GM23248 (cell line): Measurements from ENCODE around the gene CEACAM18. TPM values are rescaled to one million over a fixed set of nuclear protein-coding genes. Genes with fewer than 3 reads are reported as not detected.

Source experiments
- DNase-seq: peaks from one replicate; pipeline ENCODE4 v3.0.0-alpha.2; 2015
- H2AFZ ChIP-seq: fragments of 200-600 bp; sonication (generic); 2 replicates; pipeline ENCODE4 v1.6.1; 2016; ENCODE audit warnings: antibody characterized with exemption
- H3F3A ChIP-seq: fragments of 200-600 bp; sonication (generic); 2 replicates; pipeline ENCODE4 v1.6.1; 2016; ENCODE audit warnings: mild to moderate bottlenecking, antibody characterized with exemption, mixed run types; ENCODE audit not compliant: insufficient read depth
- H3K27ac ChIP-seq: fragments of 200-600 bp; sonication (generic); 2 replicates; pipeline ENCODE4 v1.5.1; 2016; ENCODE audit warnings: mild to moderate bottlenecking
- H3K27me3 ChIP-seq: fragments of 200-600 bp; sonication (generic); replicated peaks from 2 replicates; pipeline ENCODE4 v1.6.1; 2016; ENCODE audit warnings: mild to moderate bottlenecking; ENCODE audit not compliant: insufficient read depth
- H3K36me3 ChIP-seq: fragments of 200-600 bp; sonication (generic); 2 replicates; pipeline ENCODE4 v1.6.1; 2016; ENCODE audit warnings: low read depth, mild to moderate bottlenecking
- H3K4me1 ChIP-seq: fragments of 200-600 bp; sonication (generic); 2 replicates; pipeline ENCODE4 v1.6.1; 2016; ENCODE audit warnings: mild to moderate bottlenecking; ENCODE audit not compliant: insufficient read depth
- H3K4me2 ChIP-seq: fragments of 200-600 bp; sonication (generic); one replicate; pipeline ENCODE4 v1.6.1; 2016; ENCODE audit warnings: mild to moderate bottlenecking; ENCODE audit not compliant: unreplicated experiment
- H3K4me3 ChIP-seq: fragments of 200-600 bp; sonication (generic); 2 replicates; pipeline ENCODE4 v1.5.1; 2016; ENCODE audit warnings: mild to moderate bottlenecking
- H3K79me2 ChIP-seq: fragments of 200-600 bp; sonication (generic); 2 replicates; pipeline ENCODE4 v1.6.1; 2016; ENCODE audit warnings: mild to moderate bottlenecking; ENCODE audit not compliant: insufficient read depth
- H3K9ac ChIP-seq: fragments of 200-600 bp; sonication (generic); 2 replicates; pipeline ENCODE4 v1.6.1; 2016; ENCODE audit warnings: mild to moderate bottlenecking
- H3K9me2 ChIP-seq: fragments of 200-600 bp; sonication (generic); 2 replicates; pipeline ENCODE4 v1.6.1; 2016; ENCODE audit warnings: mixed run types, mild to moderate bottlenecking, moderate library complexity; ENCODE audit not compliant: insufficient read depth
- H3K9me3 ChIP-seq: fragments of 200-600 bp; sonication (generic); one replicate; pipeline ENCODE4 v1.6.1; 2017; ENCODE audit warnings: low read depth
- H4K20me1 ChIP-seq: fragments of 200-600 bp; sonication (generic); 2 replicates; pipeline ENCODE4 v1.6.0; 2016; ENCODE audit not compliant: insufficient read depth
- EZH2 ChIP-seq: fragments of 200-600 bp; sonication (generic); IDR thresholded peaks from 2 replicates; pipeline ENCODE4 v1.6.1; 2018; ENCODE audit warnings: antibody characterized with exemption, mild to moderate bottlenecking; ENCODE audit not compliant: insufficient read depth, poor library complexity, severe bottlenecking
- EZH2phosphoT487 ChIP-seq: fragments of 200-600 bp; sonication (generic); IDR thresholded peaks from 2 replicates; pipeline ENCODE4 v1.6.1; 2018; ENCODE audit warnings: antibody characterized with exemption, moderate library complexity, mild to moderate bottlenecking, low read depth; ENCODE audit not compliant: insufficient read depth
- WGBS, 2 experiments: methylation state at CpG; one replicate each; pipeline ENCODE4 v1.1.6; 2015 to 2017; ENCODE audit warnings: low lambda C conversion rate in 2 of 2, low coverage in 1 of 2; ENCODE audit errors: missing lambda C conversion rate in 2 of 2; 5-methylcytosine and 5-hydroxymethylcytosine counted together
- in situ Hi-C: fragments of 300-500 bp; cut with MboI; formaldehyde crosslinking; loops from 2 replicates; pipeline ENCODE4 v1.15.0; 2020
- polyA plus RNA-seq: library from polyadenylated mRNA; unstranded; fragments of >200 nt; fragmentation: Nextera tagmentation; extraction: Ambion mirVana; gene quantifications from 2 replicates; pipeline ENCODE4 v1.2.1, GENCODE V29; 2016
- total RNA-seq: library from RNA; depleted of rRNA; stranded (reverse); fragments of >200 nt; shearing (Covaris generic); gene quantifications from 2 replicates; pipeline ENCODE4 v1.2.3, GENCODE V29; 2014

CEACAM18 gene
- total and polyA plus RNA-seq, 2 experiments from 2014 or later: not detected

DNA sequence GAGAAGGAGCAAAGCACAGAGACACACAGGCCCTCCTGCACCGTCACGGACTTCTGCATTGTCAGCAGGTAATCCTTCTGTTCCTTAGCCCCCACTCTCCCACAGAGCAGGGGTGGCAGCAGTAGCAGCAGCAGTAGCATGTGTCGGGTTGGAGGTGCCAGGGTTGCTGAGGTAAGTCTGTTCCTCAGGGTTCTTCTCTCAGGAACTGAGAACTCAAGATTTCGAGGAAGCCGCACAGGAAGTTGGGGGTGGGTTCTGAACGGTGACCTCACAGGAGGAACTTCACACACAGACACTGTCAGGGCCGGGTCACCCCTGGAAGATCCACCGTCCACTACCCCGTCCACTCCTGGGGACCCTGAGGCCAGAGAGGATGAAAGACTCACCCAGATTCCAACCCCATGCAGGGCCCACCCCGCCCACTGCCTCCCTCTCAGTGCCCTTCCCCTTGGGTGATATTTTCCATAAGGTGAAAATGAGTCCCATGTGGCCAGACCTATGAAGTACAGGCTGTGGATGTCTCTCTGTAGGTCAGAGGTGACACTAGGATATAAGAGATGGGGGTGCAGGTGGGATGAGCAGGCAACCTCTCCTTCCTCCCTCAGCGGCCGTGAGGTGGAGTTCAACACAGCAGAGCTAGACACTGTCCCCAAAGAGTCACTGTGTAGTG is 23.4 kb downstream of the CEACAM18 start, which contains the start of gene SIGLEC12:
TSS of gene SIGLEC12 (minus strand) at position 207 of the 670 bp plus-strand sequence. CDS start at position 140, 67 bp downstream.
- H3K36me3 ChIP-seq: no peaks in the 10 kb centered on the region
- H2AFZ ChIP-seq: no peak within 1 kb of the TSS
- 32 to 34% methylated on average over 12 of the region's 12 CpGs for WGBS, 2 experiments
- no peak for TF ChIP-seq EZH2
- no peak for TF ChIP-seq EZH2phosphoT487
- no peaks in the 10 kb centered on the region for H4K20me1 ChIP-seq
- H3K4me3 ChIP-seq: no peak within 1 kb of the TSS
- in situ Hi-C loops: no loop called here
- no peaks in the 10 kb centered on the region for H3K9me3 ChIP-seq
- no peaks in the 10 kb centered on the region for H3F3A ChIP-seq
- no peaks in the 10 kb centered on the region for H3K9me2 ChIP-seq
- no peak for DNase-seq
- H3K4me1 ChIP-seq: no peaks in the 10 kb centered on the region
- H3K4me2 ChIP-seq: no peak within 1 kb of the TSS
- H3K27ac ChIP-seq: no peak within 1 kb of the TSS
- H3K27me3 ChIP-seq: no peaks in the 10 kb centered on the region
- no peak within 1 kb of the TSS for H3K9ac ChIP-seq
- no peaks in the 10 kb centered on the region for H3K79me2 ChIP-seq

DNA sequence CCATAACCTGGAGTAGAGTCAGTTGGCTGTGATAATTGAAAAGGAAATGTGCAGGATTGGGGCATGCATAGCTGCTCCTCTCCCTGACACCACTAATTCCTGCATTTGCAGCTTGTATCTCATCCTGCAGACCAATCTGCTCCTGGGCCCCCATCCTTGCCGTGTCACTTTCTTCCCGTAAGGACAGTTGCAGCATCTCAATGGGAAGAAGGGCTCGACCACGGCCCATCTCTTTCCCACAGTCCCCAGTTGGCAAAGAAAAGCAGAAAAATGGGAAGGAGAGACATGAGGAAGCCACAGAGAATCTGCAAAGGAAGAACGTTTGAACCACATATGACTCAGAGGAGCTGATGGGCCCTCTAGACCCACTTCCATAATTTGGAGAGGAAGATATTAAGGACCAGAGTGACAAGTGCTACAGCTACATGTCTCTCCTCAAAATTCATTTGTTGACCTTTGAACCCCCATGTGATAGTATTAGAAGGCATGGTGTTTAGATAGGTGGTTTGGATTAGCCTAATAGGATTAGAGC is 25.0 kb downstream of the CEACAM18 start:
- Histone ChIP-seq H3K36me3 (no peaks in the 10 kb centered on the region), H3K4me3 (no peak overlapping the region), H3K79me2 (no peaks in the 10 kb centered on the region), H3K9me2 (no peaks in the 10 kb centered on the region), H3K9me3 (no peaks in the 10 kb centered on the region), H3K27ac (no peak overlapping the region), H2AFZ (no peak overlapping the region), H4K20me1 (no peaks in the 10 kb centered on the region), H3K9ac (no peak overlapping the region), H3F3A (no peaks in the 10 kb centered on the region), H3K4me2 (no peak overlapping the region), H3K27me3 (no peaks in the 10 kb centered on the region), H3K4me1 (no peaks in the 10 kb centered on the region)
- TF ChIP-seq EZH2phosphoT487 (no peak), EZH2 (no peak)
- 36 to 42% methylated on average over 5 of the region's 5 CpGs for WGBS, 2 experiments
- no peak for DNase-seq
- in situ Hi-C loops: no loop called here

DNA sequence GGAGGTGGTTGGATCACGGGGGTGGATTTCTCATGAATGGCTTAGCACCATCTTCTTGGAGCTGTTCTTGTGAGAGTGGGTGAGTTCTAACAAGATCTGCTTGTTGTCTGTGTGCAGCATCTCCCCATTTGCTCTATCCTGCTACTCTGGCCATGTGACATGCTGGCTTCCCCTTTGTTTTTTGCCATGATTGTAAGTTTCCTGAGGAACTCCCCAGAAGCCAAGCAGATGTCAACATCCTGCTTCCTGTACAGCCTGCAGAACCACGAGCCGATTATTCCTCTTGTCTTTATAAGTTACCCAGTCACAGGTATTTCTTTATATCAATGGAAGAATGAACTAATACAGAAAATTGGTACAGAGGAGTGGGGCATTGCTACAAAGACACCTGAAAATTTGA is 25.6 kb downstream of the CEACAM18 start:
- WGBS, 2 experiments: 19 to 22% methylated on average over 3 of the region's 3 CpGs
- no peak overlapping the region for H3K4me3 ChIP-seq
- no peaks in the 10 kb centered on the region for H3K27me3 ChIP-seq
- H3K4me2 ChIP-seq: no peak overlapping the region
- no peaks in the 10 kb centered on the region for H4K20me1 ChIP-seq
- in situ Hi-C loops: no loop called here
- H3K79me2 ChIP-seq: no peaks in the 10 kb centered on the region
- TF ChIP-seq EZH2phosphoT487 (no peak), EZH2 (no peak)
- no peak overlapping the region for H2AFZ ChIP-seq
- H3K4me1 ChIP-seq: no peaks in the 10 kb centered on the region
- H3K36me3 ChIP-seq: no peaks in the 10 kb centered on the region
- no peaks in the 10 kb centered on the region for H3K9me2 ChIP-seq
- no peak overlapping the region for H3K27ac ChIP-seq
- no peaks in the 10 kb centered on the region for H3K9me3 ChIP-seq
- H3K9ac ChIP-seq: no peak overlapping the region
- H3F3A ChIP-seq: no peaks in the 10 kb centered on the region
- DNase-seq: no peak

DNA sequence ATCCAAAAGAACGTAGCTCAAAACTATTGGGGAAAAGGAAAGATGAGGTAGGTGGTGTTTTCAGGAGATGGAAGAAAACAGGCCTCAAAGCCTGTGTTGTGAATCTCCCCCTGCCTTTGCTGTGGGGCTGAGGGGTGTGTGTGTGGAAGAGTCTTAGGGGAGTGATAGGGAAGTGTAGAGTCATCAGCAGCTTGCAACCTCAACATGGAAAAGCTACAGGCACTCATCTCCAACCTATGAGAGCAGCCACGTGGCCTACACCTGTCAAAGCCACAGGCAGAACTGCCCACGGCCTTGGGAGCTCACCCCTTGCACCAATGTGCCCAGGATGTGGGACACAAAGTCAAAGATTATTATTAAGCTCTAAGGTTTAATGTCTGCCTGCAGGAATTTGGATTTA is 27.6 kb downstream of the CEACAM18 start:
- H3K27ac ChIP-seq: no peak overlapping the region
- in situ Hi-C loops: no loop called here
- TF ChIP-seq EZH2 (no peak), EZH2phosphoT487 (no peak)
- WGBS, 2 experiments: 0 to 1% methylated on average over 3 of the region's 3 CpGs
- no peaks in the 10 kb centered on the region for H3K4me1 ChIP-seq
- H3K4me3 ChIP-seq: no peak overlapping the region
- no peaks in the 10 kb centered on the region for H3K79me2 ChIP-seq
- H3K36me3 ChIP-seq: no peaks in the 10 kb centered on the region
- H4K20me1 ChIP-seq: no peaks in the 10 kb centered on the region
- no peak for DNase-seq
- H3K4me2 ChIP-seq: no peak overlapping the region
- no peak overlapping the region for H2AFZ ChIP-seq
- H3K27me3 ChIP-seq: no peaks in the 10 kb centered on the region
- H3K9me3 ChIP-seq: no peaks in the 10 kb centered on the region
- H3K9ac ChIP-seq: no peak overlapping the region
- no peaks in the 10 kb centered on the region for H3F3A ChIP-seq
- H3K9me2 ChIP-seq: no peaks in the 10 kb centered on the region
